Body of pancreas (tissue), 4 donors: ENCODE measurements around the gene GNAT2. TPM values are rescaled to one million over a fixed set of nuclear protein-coding genes. Genes with fewer than 3 reads are reported as not detected.

Experiments
- ATAC-seq: fragments of 150-250 bp; one replicate; pipeline ENCODE4 v1.9.1; 2016
- DNase-seq, 4 donors: peaks; one replicate each; pipeline ENCODE4 v3.0.0-alpha.2; 2019
- H3K27ac ChIP-seq, 4 donors: fragments of 200-600 bp; sonication (generic); 1 replicate in 3 of 4; 2 replicates in 1 of 4; pipeline versions ENCODE4 v1.5.1 to v1.6.1; 2016 to 2019; ENCODE audit warnings: mild to moderate bottlenecking in 1 of 4, mixed read lengths in 1 of 4, moderate library complexity in 1 of 4
- H3K27me3 ChIP-seq, 2 donors: fragments of 200-600 bp; sonication (generic); one replicate each; pipeline ENCODE4 v1.6.0; 2016; ENCODE audit warnings: mild to moderate bottlenecking in 1 of 2
- H3K36me3 ChIP-seq, 2 donors: fragments of 200-600 bp; sonication (generic); replicated peaks in 1 of 2; 2 replicates each; pipeline ENCODE4 v1.5.1; 2016; ENCODE audit warnings: low read depth in 2 of 2; ENCODE audit not compliant: insufficient read depth in 1 of 2
- H3K4me1 ChIP-seq: fragments of 200-600 bp; sonication (generic); one replicate; pipeline ENCODE4 v1.6.0; 2016
- H3K4me3 ChIP-seq, 2 donors: fragments of 200-600 bp; sonication (generic); 1 replicate in 1 of 2; 2 replicates in 1 of 2; pipeline ENCODE4 v1.5.1; 2016 to 2019
- H3K9me3 ChIP-seq, 3 donors: fragments of 200-600 bp; sonication (generic); 1 replicate in 2 of 3; 2 replicates in 1 of 3; pipeline ENCODE4 v1.5.1; 2016
- CTCF ChIP-seq, 7 experiments: fragments of 450-650 bp in 4 of 7; fragments of 200-600 bp in 3 of 7; sonication (generic) in 3 of 7; IDR thresholded peaks; one replicate each; pipeline ENCODE4 v1.5.1; 2016 to 2019; ENCODE audit warnings: antibody characterized with exemption in 7 of 7
- POLR2A ChIP-seq, 3 donors: fragments of 450-650 bp; IDR thresholded peaks; one replicate each; pipeline ENCODE4 v1.6.1; 2016; ENCODE audit warnings: antibody characterized with exemption in 3 of 3, mild to moderate bottlenecking in 2 of 3
- WGBS, 2 donors: methylation state at CpG; one replicate each; pipeline ENCODE4 v1.1.5; 2017; 5-methylcytosine and 5-hydroxymethylcytosine counted together
- intact Hi-C: fragments of 100-400 bp; cut with DNase I; formaldehyde crosslinking; loops from one replicate; pipeline ENCODE4 v1.15.1; 2023
- total RNA-seq, 2 donors: library from RNA; depleted of rRNA; stranded (reverse); fragments of >200 nt; gene quantifications; one replicate each; pipeline ENCODE4 v1.1.0, GENCODE V29; 2016

The GNAT2 gene
- total RNA-seq, 2 donors from 2014 or later, result not detected

GRCh38 chr1:109657970-109658369 lies 38.6 kb upstream of the GNAT2 start:
- TF ChIP-seq POLR2A (IDR thresholded peaks at IDR 0.05) (no peak), CTCF (IDR thresholded peaks at IDR 0.05) (no peak)
- intact Hi-C loops, result no loop called here
- no peaks in the 10 kb centered on the region for H3K27me3 ChIP-seq
- DNase-seq (no peak), ATAC-seq (no peak)
- H3K36me3 ChIP-seq, result no peaks in the 10 kb centered on the region
- WGBS, 2 donors, result 75 to 83% methylated on average over 7 of the region's 7 CpGs
- peak overlapping the region in 3 of 4 donors; percentile 58 to 83 (median 76) for H3K27ac ChIP-seq
- H3K4me3 ChIP-seq, result no peak overlapping the region
- no peaks in the 10 kb centered on the region for H3K9me3 ChIP-seq
- H3K4me1 ChIP-seq, result peaks cover 48% of the 10 kb centered on the region

- Histone ChIP-seq H3K27ac (peak overlapping the region in 3 of 4 donors; percentile 76 to 83 (median 82)), H3K27me3 (no peaks in the 10 kb centered on the region), H3K4me1 (peaks cover 48% of the 10 kb centered on the region), H3K9me3 (no peaks in the 10 kb centered on the region), H3K36me3 (no peaks in the 10 kb centered on the region), H3K4me3 (no peak overlapping the region)
- ATAC-seq, result no peak
- TF ChIP-seq CTCF (IDR thresholded peaks at IDR 0.05), result no peak
- TF ChIP-seq POLR2A (IDR thresholded peaks at IDR 0.05), result no peak
- no peak for DNase-seq
- intact Hi-C loops, result no loop called here
- 90% methylated on average over 3 to 4 of the region's 4 CpGs for WGBS, 2 donors
Measured at GRCh38 chr1:109657395-109657794, 38.0 kb upstream of the GNAT2 start.

GRCh38 chr1:109655615-109656519 lies 36.5 kb upstream of the GNAT2 start, which contains the start of gene GSTM4:
Gene GSTM4 (plus strand): TSS chr1:109656099. CDS start chr1:109656390, 291 bp downstream.
- H3K27me3 ChIP-seq, result no peaks in the 10 kb centered on the region
- no peaks in the 10 kb centered on the region for H3K9me3 ChIP-seq
- TF ChIP-seq POLR2A (IDR thresholded peaks at IDR 0.05) (peak; percentile 43 to 79 (median 79)), CTCF (IDR thresholded peaks at IDR 0.05) (peak in 2 of 7 experiments; percentile 8 to 25)
- peak; percentile 83 to 92 (median 88) for DNase-seq
- H3K36me3 ChIP-seq, result no peaks in the 10 kb centered on the region
- H3K4me1 ChIP-seq, result peaks cover 48% of the 10 kb centered on the region
- H3K4me3 ChIP-seq, result peak within 1 kb of the TSS; percentile 0 to 24
- WGBS, 2 donors, result 0 to 4% methylated on average over 22 to 48 of the region's 54 CpGs
- peak; percentile 85 for ATAC-seq
- intact Hi-C loops, result no loop called here
- peak within 1 kb of the TSS; percentile 71 to 83 (median 79) for H3K27ac ChIP-seq

- intact Hi-C loops, result no loop called here
- TF ChIP-seq CTCF (IDR thresholded peaks at IDR 0.05), result no peak
- TF ChIP-seq POLR2A (IDR thresholded peaks at IDR 0.05), result no peak
- Histone ChIP-seq H3K4me3 (no peak overlapping the region), H3K27ac (peak overlapping the region in 1 of 4 donors; percentile 83), H3K9me3 (no peaks in the 10 kb centered on the region), H3K4me1 (peaks cover 35% of the 10 kb centered on the region), H3K27me3 (no peaks in the 10 kb centered on the region), H3K36me3 (no peaks in the 10 kb centered on the region)
- no peak for ATAC-seq
- WGBS, 2 donors, result 84 to 87% methylated on average over 12 of the region's 12 CpGs
- no peak for DNase-seq
Measured at GRCh38 chr1:109654519-109654918, 35.1 kb upstream of the GNAT2 start.
